Measurements from ENCODE around the gene IGFLR1.
"Not testable (repeated sequence)": the region's sequence is repeated elsewhere in the genome, so short reads cannot be mapped to it uniquely, and the experiment has no call there.

IGFLR1 gene

DNA sequence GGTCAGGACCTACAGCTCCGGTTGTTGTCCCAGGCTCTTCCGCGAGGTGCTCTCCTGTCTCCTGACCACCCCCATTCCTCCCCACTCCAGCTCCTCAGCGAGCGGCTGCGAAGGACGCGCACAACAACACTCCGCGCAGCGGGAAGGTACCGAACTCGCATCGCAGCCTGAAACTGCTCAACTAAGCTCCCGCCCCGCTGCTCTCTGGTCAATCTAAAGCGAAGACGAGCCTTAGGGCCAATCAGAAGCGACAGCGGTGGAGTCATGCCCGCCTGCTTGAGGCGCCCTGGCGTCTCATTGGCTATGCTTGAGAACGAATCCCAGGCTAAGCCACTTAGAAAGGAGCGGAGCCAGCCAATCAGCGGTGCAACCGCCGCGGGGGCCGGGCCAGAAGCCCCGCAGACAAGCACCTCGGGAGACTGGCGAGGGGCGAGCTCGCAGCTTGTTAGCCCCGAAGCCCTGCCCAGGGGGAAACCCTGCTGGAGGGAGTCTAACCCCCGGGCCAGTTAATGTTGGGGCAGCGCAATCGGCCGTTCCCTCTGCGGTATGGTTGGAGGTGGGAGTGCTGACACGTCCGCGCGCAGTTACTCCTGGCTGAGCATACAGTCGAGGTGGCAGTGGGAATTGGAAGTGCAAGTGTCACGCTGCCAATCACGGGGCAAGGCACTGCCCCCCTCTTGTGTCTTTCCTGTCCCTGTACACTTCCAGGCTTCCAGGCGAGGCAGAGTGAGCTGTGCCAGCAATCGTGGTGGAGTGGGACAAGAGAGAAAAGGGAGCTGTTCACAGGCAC is 39.8 kb downstream of the IGFLR1 start:
- H3K36me3 ChIP-seq (ENCODE audit: insufficient read depth, low read length): no peaks in the 10 kb centered on the region
- peaks cover 4% of the 10 kb centered on the region for H3K4me1 ChIP-seq (ENCODE audit: control insufficient read depth, insufficient read depth, low read length)
- peak overlapping the region; percentile 88 for H3K4me2 ChIP-seq (ENCODE audit: low read length)
- H3K9me3 ChIP-seq (replicated peaks; ENCODE audit: low read length): no peaks in the 10 kb centered on the region
- peak overlapping the region; percentile 12 for H3K9ac ChIP-seq (ENCODE audit: low read depth, low read length)
- H3K4me3 ChIP-seq (ENCODE audit: low read length): peak overlapping the region; percentile 73
- H3K27me3 ChIP-seq (ENCODE audit: control insufficient read depth, insufficient read depth, low read length): no peaks in the 10 kb centered on the region

DNA sequence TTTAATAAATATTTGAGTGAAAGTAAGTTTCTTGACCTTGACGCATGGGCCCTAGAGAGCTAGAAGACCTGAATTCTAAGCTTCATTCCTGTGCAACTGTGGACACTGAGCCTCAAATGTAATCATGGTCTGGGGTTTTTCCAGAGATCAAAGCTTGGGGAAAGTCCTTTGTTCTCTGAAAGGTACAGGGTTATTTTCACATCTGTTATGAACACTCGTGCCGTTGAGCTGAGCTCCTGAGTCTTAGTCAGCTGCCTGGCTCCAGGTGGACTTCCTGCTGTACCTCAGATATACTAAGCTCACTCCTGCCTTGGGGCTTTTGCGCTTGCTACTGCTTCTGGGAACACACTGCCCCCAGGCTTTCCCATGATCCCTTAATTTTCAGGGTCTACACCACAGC is 45.4 kb downstream of the IGFLR1 start:
- no peaks in the 10 kb centered on the region for H3K36me3 ChIP-seq (ENCODE audit: insufficient read depth, low read length)
- no peak overlapping the region for H3K4me2 ChIP-seq (ENCODE audit: low read length)
- H3K4me1 ChIP-seq (ENCODE audit: control insufficient read depth, insufficient read depth, low read length): no peaks in the 10 kb centered on the region
- no peak overlapping the region for H3K4me3 ChIP-seq (ENCODE audit: low read length)
- H3K27me3 ChIP-seq (ENCODE audit: control insufficient read depth, insufficient read depth, low read length): peaks cover 2% of the 10 kb centered on the region
- no peak overlapping the region for H3K9ac ChIP-seq (ENCODE audit: low read depth, low read length)
- H3K9me3 ChIP-seq (replicated peaks; ENCODE audit: low read length): no peaks in the 10 kb centered on the region

GRCh38 chr19:35695895-35696422 is 46.3 kb downstream of the IGFLR1 start:
- Histone ChIP-seq H3K4me2 (ENCODE audit: low read length) (no peak overlapping the region), H3K4me3 (ENCODE audit: low read length) (no peak overlapping the region)

GRCh38 chr19:35693835-35694599 is 48.2 kb downstream of the IGFLR1 start:
- Histone ChIP-seq H3K9ac (ENCODE audit: low read depth, low read length) (no peak overlapping the region), H3K27me3 (ENCODE audit: control insufficient read depth, insufficient read depth, low read length) (peaks cover 2% of the 10 kb centered on the region), H3K36me3 (ENCODE audit: insufficient read depth, low read length) (no peaks in the 10 kb centered on the region), H3K4me2 (ENCODE audit: low read length) (no peak overlapping the region), H3K9me3 (replicated peaks; ENCODE audit: low read length) (no peaks in the 10 kb centered on the region), H3K4me1 (ENCODE audit: control insufficient read depth, insufficient read depth, low read length) (no peaks in the 10 kb centered on the region), H3K4me3 (ENCODE audit: low read length) (no peak overlapping the region)

More at GRCh38 chr19:35695895-35696422, 46.3 kb downstream of the IGFLR1 start:
- Histone ChIP-seq H3K9me3 (replicated peaks; ENCODE audit: low read length) (no peaks in the 10 kb centered on the region), H3K9ac (ENCODE audit: low read depth, low read length) (no peak overlapping the region), H3K27me3 (ENCODE audit: control insufficient read depth, insufficient read depth, low read length) (peaks cover 2% of the 10 kb centered on the region), H3K36me3 (ENCODE audit: insufficient read depth, low read length) (no peaks in the 10 kb centered on the region), H3K4me1 (ENCODE audit: control insufficient read depth, insufficient read depth, low read length) (no peaks in the 10 kb centered on the region)

GRCh38 chr19:35693422-35693821 is 48.8 kb downstream of the IGFLR1 start:
- no peaks in the 10 kb centered on the region for H3K36me3 ChIP-seq (ENCODE audit: insufficient read depth, low read length)
- no peaks in the 10 kb centered on the region for H3K9me3 ChIP-seq (replicated peaks; ENCODE audit: low read length)
- no peaks in the 10 kb centered on the region for H3K4me1 ChIP-seq (ENCODE audit: control insufficient read depth, insufficient read depth, low read length)
- H3K9ac ChIP-seq (ENCODE audit: low read depth, low read length): no peak overlapping the region
- no peak overlapping the region for H3K4me3 ChIP-seq (ENCODE audit: low read length)
- no peak overlapping the region for H3K4me2 ChIP-seq (ENCODE audit: low read length)
- H3K27me3 ChIP-seq (ENCODE audit: control insufficient read depth, insufficient read depth, low read length): peaks cover 2% of the 10 kb centered on the region

DNA sequence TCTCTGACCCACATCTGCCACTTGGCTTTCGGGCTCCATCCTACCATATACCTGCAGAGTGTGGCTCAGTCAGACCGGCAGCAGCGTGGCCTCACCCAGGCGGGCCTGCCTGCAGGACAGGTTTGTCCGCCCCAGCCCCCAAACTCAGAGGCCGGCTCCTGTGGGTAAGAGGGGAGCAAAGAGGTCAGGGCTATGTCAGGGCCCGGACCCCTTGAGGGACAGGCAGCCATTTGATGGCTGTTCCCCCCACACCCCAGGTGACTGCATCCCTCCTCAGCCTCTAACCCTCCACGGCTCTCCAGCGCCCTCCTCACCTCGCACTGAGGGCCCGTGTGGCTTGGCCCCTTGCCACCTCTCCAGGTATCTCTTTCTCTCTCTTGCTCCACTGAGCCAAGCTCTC is 50.2 kb downstream of the IGFLR1 start:
- Histone ChIP-seq H3K9me3 (replicated peaks; ENCODE audit: low read length) (no peaks in the 10 kb centered on the region), H3K36me3 (ENCODE audit: insufficient read depth, low read length) (no peaks in the 10 kb centered on the region), H3K27me3 (ENCODE audit: control insufficient read depth, insufficient read depth, low read length) (peaks cover 2% of the 10 kb centered on the region), H3K9ac (ENCODE audit: low read depth, low read length) (no peak overlapping the region), H3K4me3 (ENCODE audit: low read length) (no peak overlapping the region), H3K4me2 (ENCODE audit: low read length) (no peak overlapping the region), H3K4me1 (ENCODE audit: control insufficient read depth, insufficient read depth, low read length) (no peaks in the 10 kb centered on the region)

- H3K4me3 ChIP-seq (ENCODE audit: low read length); H3K9me3 ChIP-seq (replicated peaks; ENCODE audit: low read length); H3K36me3 ChIP-seq (ENCODE audit: insufficient read depth, low read length); H3K4me2 ChIP-seq (ENCODE audit: low read length); H3K27me3 ChIP-seq (ENCODE audit: control insufficient read depth, insufficient read depth, low read length); H3K4me1 ChIP-seq (ENCODE audit: control insufficient read depth, insufficient read depth, low read length); H3K9ac ChIP-seq (ENCODE audit: low read depth, low read length): not testable (repeated sequence)
These were observed 51.1 kb downstream of the IGFLR1 start for GRCh38 chr19:35691106-35691505.

DNA sequence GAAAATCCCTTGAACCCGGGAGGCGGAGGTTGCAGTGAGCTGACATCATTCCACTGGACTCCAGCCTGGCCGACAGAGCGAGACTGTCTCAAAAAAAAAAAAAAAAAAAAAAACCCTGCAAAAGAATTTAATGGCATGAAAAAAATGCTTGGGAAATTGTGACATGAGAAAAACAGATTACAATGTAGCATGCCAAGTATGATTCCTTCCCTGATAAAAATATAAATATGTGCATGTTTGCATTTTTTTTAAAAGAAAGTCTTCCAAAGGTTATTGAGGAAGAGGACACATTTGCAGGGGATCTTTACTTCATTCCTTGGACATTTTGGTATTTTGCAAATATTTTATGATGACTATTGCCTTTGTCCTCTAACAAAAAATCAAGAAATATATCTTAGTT is 52.4 kb downstream of the IGFLR1 start:
- no peaks in the 10 kb centered on the region for H3K9me3 ChIP-seq (replicated peaks; ENCODE audit: low read length)
- H3K36me3 ChIP-seq (ENCODE audit: insufficient read depth, low read length): no peaks in the 10 kb centered on the region
- H3K9ac ChIP-seq (ENCODE audit: low read depth, low read length): no peak overlapping the region

More for the DNA sequence above, 52.4 kb downstream of the IGFLR1 start:
- Histone ChIP-seq H3K4me3 (ENCODE audit: low read length) (no peak overlapping the region), H3K27me3 (ENCODE audit: control insufficient read depth, insufficient read depth, low read length) (no peaks in the 10 kb centered on the region), H3K4me1 (ENCODE audit: control insufficient read depth, insufficient read depth, low read length) (no peaks in the 10 kb centered on the region), H3K4me2 (ENCODE audit: low read length) (no peak overlapping the region)

All from skeletal muscle satellite cell (primary cell).